OCI-LY1 (cell line): ENCODE results near the gene PARD6B.

Source experiments
- EZH2 ChIP-seq: fragments of 200-600 bp; sonication (generic), shearing (Covaris generic); IDR thresholded peaks from 2 replicates; pipeline ENCODE4 v1.8.0; 2017; ENCODE audit warnings: borderline replicate concordance, mixed run types, mild to moderate bottlenecking, antibody characterized with exemption, low read length, moderate library complexity, mixed read lengths
- TF ChIP-seq, protein P1 (sequence below): fragments of 200-600 bp; sonication (generic), shearing (Covaris generic); IDR thresholded peaks from 2 replicates; pipeline ENCODE4 v1.5.1; 2017; ENCODE audit warnings: mild to moderate bottlenecking, antibody characterized with exemption, low read length, moderate library complexity, mixed read lengths

DNA sequence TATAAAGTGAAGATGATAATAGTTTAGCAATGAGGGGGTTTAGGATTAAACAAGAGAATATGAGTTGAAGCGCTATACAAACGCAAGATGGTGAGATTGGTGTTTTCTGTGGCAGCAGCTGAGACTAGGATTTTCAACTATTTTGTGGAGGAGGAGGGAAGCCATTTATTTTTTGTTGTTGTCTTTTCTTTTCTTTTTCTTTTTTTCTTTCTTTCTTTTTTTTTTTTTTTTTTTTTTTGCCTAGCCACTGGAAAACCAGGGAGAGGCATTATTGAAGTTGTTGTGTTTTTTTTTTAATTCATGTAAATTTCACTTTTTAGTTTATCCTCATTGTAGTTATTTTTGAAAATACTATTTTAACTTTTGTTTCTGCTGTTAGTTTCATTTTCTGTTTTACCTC, 15.9 kb downstream of the PARD6B start:
- no peak for TF ChIP-seq EZH2
- TF ChIP-seq, protein P1, sequence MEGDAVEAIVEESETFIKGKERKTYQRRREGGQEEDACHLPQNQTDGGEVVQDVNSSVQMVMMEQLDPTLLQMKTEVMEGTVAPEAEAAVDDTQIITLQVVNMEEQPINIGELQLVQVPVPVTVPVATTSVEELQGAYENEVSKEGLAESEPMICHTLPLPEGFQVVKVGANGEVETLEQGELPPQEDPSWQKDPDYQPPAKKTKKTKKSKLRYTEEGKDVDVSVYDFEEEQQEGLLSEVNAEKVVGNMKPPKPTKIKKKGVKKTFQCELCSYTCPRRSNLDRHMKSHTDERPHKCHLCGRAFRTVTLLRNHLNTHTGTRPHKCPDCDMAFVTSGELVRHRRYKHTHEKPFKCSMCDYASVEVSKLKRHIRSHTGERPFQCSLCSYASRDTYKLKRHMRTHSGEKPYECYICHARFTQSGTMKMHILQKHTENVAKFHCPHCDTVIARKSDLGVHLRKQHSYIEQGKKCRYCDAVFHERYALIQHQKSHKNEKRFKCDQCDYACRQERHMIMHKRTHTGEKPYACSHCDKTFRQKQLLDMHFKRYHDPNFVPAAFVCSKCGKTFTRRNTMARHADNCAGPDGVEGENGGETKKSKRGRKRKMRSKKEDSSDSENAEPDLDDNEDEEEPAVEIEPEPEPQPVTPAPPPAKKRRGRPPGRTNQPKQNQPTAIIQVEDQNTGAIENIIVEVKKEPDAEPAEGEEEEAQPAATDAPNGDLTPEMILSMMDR = no peak
